SU-DHL-6 (cell line): ENCODE measurements around the gene IL5RA.

ENCODE experiments used
- H2AFZ ChIP-seq: fragments of 200-600 bp; sonication (generic); 2 replicates; pipeline ENCODE4 v1.6.1; 2014; ENCODE audit warnings: low read depth, mild to moderate bottlenecking, moderate library complexity, mixed read lengths, antibody characterized with exemption, low read length; ENCODE audit not compliant: severe bottlenecking
- H3F3A ChIP-seq: fragments of 200-600 bp; shearing (Covaris generic); 2 replicates; pipeline ENCODE4 v1.6.0; 2016; ENCODE audit warnings: antibody characterized with exemption, mild to moderate bottlenecking; ENCODE audit not compliant: insufficient read depth
- H3K27ac ChIP-seq: fragments of 200-600 bp; sonication (generic); 2 replicates; pipeline ENCODE4 v1.5.1; 2016; ENCODE audit warnings: low read depth, mild to moderate bottlenecking, low read length, moderate library complexity, mixed read lengths
- H3K27me3 ChIP-seq: fragments of 200-600 bp; sonication (generic), shearing (Covaris generic); 2 replicates; pipeline ENCODE4 v1.6.0; 2014; ENCODE audit warnings: mild to moderate bottlenecking, low read length
- H3K36me3 ChIP-seq: fragments of 200-600 bp; sonication (generic); 2 replicates; pipeline ENCODE4 v1.6.1; 2014; ENCODE audit warnings: mild to moderate bottlenecking, low read length, mixed read lengths
- H3K4me2 ChIP-seq: fragments of 300-600, 200-600 bp; shearing (Covaris generic), sonication (generic); 2 replicates; pipeline ENCODE4 v1.6.0; 2014; ENCODE audit warnings: low read length, low read depth, mild to moderate bottlenecking; ENCODE audit not compliant: poor library complexity, severe bottlenecking
- H3K4me3 ChIP-seq: fragments of 200-600 bp; sonication (generic); 2 replicates; pipeline ENCODE4 v1.5.1; 2014; ENCODE audit warnings: antibody characterized with exemption, low read length, mild to moderate bottlenecking, mixed read lengths; ENCODE audit not compliant: insufficient read depth, poor library complexity, severe bottlenecking
- H3K79me2 ChIP-seq: fragments of 200-600 bp; sonication (generic); 2 replicates; pipeline ENCODE4 v1.6.1; 2014; ENCODE audit warnings: mild to moderate bottlenecking, low read length, moderate library complexity; ENCODE audit not compliant: insufficient read depth
- H3K9ac ChIP-seq: fragments of 200-600 bp; sonication (generic); 2 replicates; pipeline ENCODE4 v1.7.0; 2014; ENCODE audit warnings: mild to moderate bottlenecking, low read length
- H3K9me2 ChIP-seq: fragments of 200-600 bp; sonication (generic); replicated peaks from 2 replicates; pipeline ENCODE4 v1.6.1; 2014; ENCODE audit warnings: low read length; ENCODE audit not compliant: insufficient read depth
- H3K9me3 ChIP-seq: fragments of 200-600 bp; sonication (generic); 2 replicates; pipeline ENCODE4 v1.6.1; 2014; ENCODE audit warnings: low read length, mixed read lengths; ENCODE audit not compliant: insufficient read depth
- H4K20me1 ChIP-seq: fragments of 200-600 bp; sonication (generic); 2 replicates; pipeline ENCODE4 v1.6.1; 2014; ENCODE audit warnings: low read depth, mild to moderate bottlenecking, antibody characterized with exemption, low read length, moderate library complexity, mixed read lengths
- EZH2phosphoT487 ChIP-seq: fragments of 200-600 bp; sonication (generic), shearing (Covaris generic); conservative IDR thresholded peaks from 2 replicates; pipeline ENCODE4 v1.6.1; 2018; ENCODE audit warnings: mild to moderate bottlenecking, antibody characterized with exemption, low read length, moderate library complexity, mixed read lengths
- TF ChIP-seq, protein P1 (sequence below): fragments of 200-600 bp; sonication (generic); IDR thresholded peaks from one replicate; pipeline ENCODE4 v1.5.1; 2017; ENCODE audit warnings: antibody characterized with exemption, mild to moderate bottlenecking, low read length, moderate library complexity; ENCODE audit not compliant: insufficient read depth, poor library complexity, severe bottlenecking

Gene IL5RA

DNA sequence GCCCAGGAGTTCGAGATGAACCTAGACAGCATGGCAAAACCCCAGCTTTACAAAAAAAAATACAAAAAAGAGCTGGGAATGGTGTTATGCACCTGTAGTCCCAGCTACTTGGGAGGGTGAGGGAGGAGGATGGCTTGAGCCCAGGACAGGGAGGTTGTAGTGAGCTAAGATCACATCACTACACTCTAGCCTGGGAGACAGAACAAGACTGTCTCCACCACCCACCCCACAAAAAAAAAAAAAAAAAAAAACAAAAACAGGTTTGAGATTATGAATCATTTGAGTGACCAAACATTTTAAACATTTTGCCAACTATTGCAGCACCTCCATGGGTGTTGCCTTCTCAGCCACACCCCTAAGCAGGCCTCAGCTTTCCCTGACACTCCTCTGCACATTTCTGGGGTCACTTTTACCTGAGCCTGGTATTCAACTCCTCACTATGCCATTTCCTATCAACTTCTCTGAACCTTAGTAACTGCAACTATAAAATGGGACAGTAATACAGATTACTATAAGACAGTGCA is 41.8 kb downstream of the IL5RA start:
- no peak for TF ChIP-seq EZH2phosphoT487
- TF ChIP-seq, protein P1, sequence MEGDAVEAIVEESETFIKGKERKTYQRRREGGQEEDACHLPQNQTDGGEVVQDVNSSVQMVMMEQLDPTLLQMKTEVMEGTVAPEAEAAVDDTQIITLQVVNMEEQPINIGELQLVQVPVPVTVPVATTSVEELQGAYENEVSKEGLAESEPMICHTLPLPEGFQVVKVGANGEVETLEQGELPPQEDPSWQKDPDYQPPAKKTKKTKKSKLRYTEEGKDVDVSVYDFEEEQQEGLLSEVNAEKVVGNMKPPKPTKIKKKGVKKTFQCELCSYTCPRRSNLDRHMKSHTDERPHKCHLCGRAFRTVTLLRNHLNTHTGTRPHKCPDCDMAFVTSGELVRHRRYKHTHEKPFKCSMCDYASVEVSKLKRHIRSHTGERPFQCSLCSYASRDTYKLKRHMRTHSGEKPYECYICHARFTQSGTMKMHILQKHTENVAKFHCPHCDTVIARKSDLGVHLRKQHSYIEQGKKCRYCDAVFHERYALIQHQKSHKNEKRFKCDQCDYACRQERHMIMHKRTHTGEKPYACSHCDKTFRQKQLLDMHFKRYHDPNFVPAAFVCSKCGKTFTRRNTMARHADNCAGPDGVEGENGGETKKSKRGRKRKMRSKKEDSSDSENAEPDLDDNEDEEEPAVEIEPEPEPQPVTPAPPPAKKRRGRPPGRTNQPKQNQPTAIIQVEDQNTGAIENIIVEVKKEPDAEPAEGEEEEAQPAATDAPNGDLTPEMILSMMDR: no peak
- no peaks in the 10 kb centered on the region for H3F3A ChIP-seq
- H2AFZ ChIP-seq: no peak overlapping the region
- H3K36me3 ChIP-seq: no peaks in the 10 kb centered on the region
- no peak overlapping the region for H3K27ac ChIP-seq
- no peaks in the 10 kb centered on the region for H3K9me3 ChIP-seq
- no peaks in the 10 kb centered on the region for H4K20me1 ChIP-seq
- no peak overlapping the region for H3K4me3 ChIP-seq
- no peaks in the 10 kb centered on the region for H3K27me3 ChIP-seq
- no peaks in the 10 kb centered on the region for H3K9me2 ChIP-seq
- H3K4me2 ChIP-seq: no peak overlapping the region
- no peak overlapping the region for H3K9ac ChIP-seq
- H3K79me2 ChIP-seq: no peaks in the 10 kb centered on the region

DNA sequence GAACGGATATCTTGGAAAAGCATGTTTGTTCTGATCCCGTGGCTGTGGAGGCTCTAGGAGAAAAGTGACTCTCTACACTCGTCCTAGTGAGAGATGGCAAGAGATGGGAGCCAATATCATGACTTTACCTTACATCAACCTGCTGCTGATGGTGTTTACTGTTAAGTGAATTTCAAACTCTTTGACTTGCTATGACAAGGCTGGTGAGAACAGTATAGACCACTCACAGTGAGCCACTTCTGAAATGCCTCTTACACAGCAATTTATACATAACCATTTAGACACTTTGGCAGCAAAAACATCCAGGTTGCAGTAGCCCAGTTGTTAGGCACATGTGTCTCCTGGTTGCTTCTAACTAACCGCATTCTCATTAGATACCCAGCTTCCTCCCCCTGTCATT is 43.3 kb downstream of the IL5RA start:
- no peak overlapping the region for H3K9ac ChIP-seq
- no peak overlapping the region for H2AFZ ChIP-seq
- TF ChIP-seq EZH2phosphoT487: no peak
- no peak overlapping the region for H3K4me2 ChIP-seq
- no peak overlapping the region for H3K27ac ChIP-seq
- no peaks in the 10 kb centered on the region for H3K9me3 ChIP-seq
- H3K27me3 ChIP-seq: no peaks in the 10 kb centered on the region
- no peaks in the 10 kb centered on the region for H3F3A ChIP-seq
- H3K36me3 ChIP-seq: no peaks in the 10 kb centered on the region
- H3K4me3 ChIP-seq: no peak overlapping the region
- no peaks in the 10 kb centered on the region for H4K20me1 ChIP-seq
- H3K79me2 ChIP-seq: no peaks in the 10 kb centered on the region
- no peaks in the 10 kb centered on the region for H3K9me2 ChIP-seq

DNA sequence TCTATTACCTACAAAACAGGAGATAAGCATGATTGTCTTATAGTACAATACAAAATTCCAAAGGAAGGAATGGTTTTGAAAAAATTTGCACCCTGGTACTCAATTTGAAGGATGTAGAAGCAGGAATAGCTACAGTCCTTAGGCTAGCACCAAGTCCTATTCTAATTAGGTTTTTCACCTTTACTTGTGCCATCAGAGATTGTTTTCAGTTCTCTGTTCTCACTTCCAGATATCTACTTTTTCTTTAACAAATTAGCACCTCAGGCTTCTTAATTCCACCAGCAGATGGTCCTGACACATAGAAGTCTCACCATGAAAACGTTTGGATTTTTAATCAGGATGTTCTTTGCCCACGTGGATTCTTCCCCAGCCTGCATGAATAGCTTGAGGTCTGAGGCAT is 43.8 kb downstream of the IL5RA start:
- no peaks in the 10 kb centered on the region for H3K9me3 ChIP-seq
- no peaks in the 10 kb centered on the region for H3K27me3 ChIP-seq
- no peaks in the 10 kb centered on the region for H3K36me3 ChIP-seq
- no peaks in the 10 kb centered on the region for H3F3A ChIP-seq
- no peak overlapping the region for H3K4me3 ChIP-seq
- H3K27ac ChIP-seq: no peak overlapping the region
- no peak overlapping the region for H2AFZ ChIP-seq
- no peak overlapping the region for H3K9ac ChIP-seq
- H3K4me2 ChIP-seq: no peak overlapping the region
- TF ChIP-seq, protein P1: no peak
- TF ChIP-seq EZH2phosphoT487: no peak
- no peaks in the 10 kb centered on the region for H3K79me2 ChIP-seq
- H3K9me2 ChIP-seq: no peaks in the 10 kb centered on the region
- no peaks in the 10 kb centered on the region for H4K20me1 ChIP-seq

DNA sequence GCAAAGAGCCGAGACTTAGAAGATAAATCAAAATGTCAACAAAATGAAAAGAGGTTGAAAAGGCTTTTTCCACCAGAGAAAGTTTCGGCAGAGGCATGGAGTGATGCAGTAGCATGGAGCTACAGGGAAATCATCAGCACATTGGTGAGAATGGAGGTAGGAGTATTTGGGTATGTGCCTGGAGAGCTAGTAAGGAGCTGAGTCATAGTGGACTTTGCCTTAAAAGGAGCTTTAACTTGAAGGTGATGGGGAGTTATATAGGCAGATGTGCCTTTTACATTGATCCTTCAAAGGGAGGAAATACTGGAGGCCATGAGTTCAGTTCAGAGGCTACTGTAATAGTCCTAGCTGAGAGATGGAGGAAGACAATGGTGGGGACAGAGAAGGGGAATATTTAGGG is 44.3 kb downstream of the IL5RA start:
- Histone ChIP-seq H3K27me3 (no peaks in the 10 kb centered on the region), H2AFZ (no peak overlapping the region), H3K4me2 (no peak overlapping the region), H3K4me3 (no peak overlapping the region), H3K79me2 (no peaks in the 10 kb centered on the region), H3K9me3 (no peaks in the 10 kb centered on the region), H4K20me1 (no peaks in the 10 kb centered on the region), H3F3A (no peaks in the 10 kb centered on the region), H3K9ac (no peak overlapping the region), H3K9me2 (no peaks in the 10 kb centered on the region), H3K36me3 (no peaks in the 10 kb centered on the region), H3K27ac (no peak overlapping the region)
- TF ChIP-seq, protein P1: no peak
- TF ChIP-seq EZH2phosphoT487: no peak
